Measurements from ENCODE around the gene KIAA1217. TPM values are rescaled to one million over a fixed set of nuclear protein-coding genes. Genes with fewer than 3 reads are reported as not detected.

Gene KIAA1217
- polyA plus RNA-seq, 1 of the 3 experiments (the other 2 are of a cell fraction), result 7.2 TPM

DNA sequence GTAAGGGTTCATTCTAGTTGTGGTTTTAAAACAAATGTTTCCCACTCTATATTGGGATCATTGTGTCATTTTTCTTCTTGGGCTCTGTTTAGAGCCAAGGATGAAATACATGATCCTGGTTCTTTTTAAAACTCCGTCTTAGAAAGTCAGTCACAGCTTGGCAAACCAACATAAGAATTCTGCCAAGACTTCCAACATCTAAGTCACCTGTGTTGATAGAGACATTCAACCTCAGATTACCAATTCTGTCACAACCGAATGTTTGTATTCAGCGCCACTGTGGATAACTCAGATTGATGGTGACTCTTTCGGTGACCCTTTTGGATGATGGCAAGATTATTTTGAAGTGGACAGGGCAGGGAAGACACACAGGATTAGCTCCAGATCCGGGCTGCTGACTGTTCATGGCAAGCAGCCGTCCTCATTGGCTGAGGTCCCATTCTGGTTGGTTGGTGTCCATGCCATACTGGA lies 259.4 kb downstream of the KIAA1217 start:
- ChIA-PET CTCF (no interaction called here), POLR2A (no interaction called here)
- Histone ChIP-seq H3K27me3 (ENCODE audit: insufficient read depth) (no peaks in the 10 kb centered on the region), H3K9me2 (no peaks in the 10 kb centered on the region), H2AFZ (ENCODE audit: low read depth) (no peak overlapping the region), H3K4me2 (peak overlapping the region; percentile 61), H3K4me3 (ENCODE audit: low read depth in 2 of 2, low read length in 1 of 2) (peak overlapping the region in 1 of 2 experiments; percentile 14; a peak in 1 of 4 replicates), H3K9ac (no peak overlapping the region), H3K4me1 (ENCODE audit: control insufficient read depth in 1 of 2, insufficient read depth in 2 of 2, low read depth in 1 of 2, low read length in 1 of 2) (peaks cover 24 to 28% of the 10 kb centered on the region in 2 experiments), H3K27ac (ENCODE audit: low read depth in 2 of 2, low read length in 1 of 2) (no peak overlapping the region), H3K36me3 (replicated peaks in 1 of 2; ENCODE audit: control insufficient read depth in 1 of 2, insufficient read depth in 2 of 2, low read length in 1 of 2) (peaks cover 0 to 2% of the 10 kb centered on the region in 2 experiments), H3K9me3 (no peaks in the 10 kb centered on the region), H4K20me1 (ENCODE audit: insufficient read depth) (no peaks in the 10 kb centered on the region), H3K79me2 (ENCODE audit: insufficient read depth) (peaks cover 16% of the 10 kb centered on the region; the same call in 1 of the 2 replicates), H3F3A (replicated peaks; ENCODE audit: insufficient read depth) (peaks cover 14% of the 10 kb centered on the region)
- 90% methylated on average over 6 of the region's 6 CpGs for WGBS (ENCODE audit: low lambda C conversion rate)
- DNase-seq, result no peak
- TF ChIP-seq SIN3A (IDR thresholded peaks at IDR 0.05; ENCODE audit: borderline replicate concordance, low read depth, low read length) (no peak), RAD21 (IDR thresholded peaks at IDR 0.05; ENCODE audit: low read length) (no peak), MXI1 (IDR thresholded peaks at IDR 0.05; ENCODE audit: low read depth, low read length) (no peak), RXRA (IDR thresholded peaks at IDR 0.05; ENCODE audit: borderline replicate concordance, low read depth) (no peak)
- TF ChIP-seq, protein P1, sequence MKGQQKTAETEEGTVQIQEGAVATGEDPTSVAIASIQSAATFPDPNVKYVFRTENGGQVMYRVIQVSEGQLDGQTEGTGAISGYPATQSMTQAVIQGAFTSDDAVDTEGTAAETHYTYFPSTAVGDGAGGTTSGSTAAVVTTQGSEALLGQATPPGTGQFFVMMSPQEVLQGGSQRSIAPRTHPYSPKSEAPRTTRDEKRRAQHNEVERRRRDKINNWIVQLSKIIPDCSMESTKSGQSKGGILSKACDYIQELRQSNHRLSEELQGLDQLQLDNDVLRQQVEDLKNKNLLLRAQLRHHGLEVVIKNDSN (IDR thresholded peaks at IDR 0.05; ENCODE audit: borderline replicate concordance, low read depth), result no peak
- TF ChIP-seq, protein P2, sequence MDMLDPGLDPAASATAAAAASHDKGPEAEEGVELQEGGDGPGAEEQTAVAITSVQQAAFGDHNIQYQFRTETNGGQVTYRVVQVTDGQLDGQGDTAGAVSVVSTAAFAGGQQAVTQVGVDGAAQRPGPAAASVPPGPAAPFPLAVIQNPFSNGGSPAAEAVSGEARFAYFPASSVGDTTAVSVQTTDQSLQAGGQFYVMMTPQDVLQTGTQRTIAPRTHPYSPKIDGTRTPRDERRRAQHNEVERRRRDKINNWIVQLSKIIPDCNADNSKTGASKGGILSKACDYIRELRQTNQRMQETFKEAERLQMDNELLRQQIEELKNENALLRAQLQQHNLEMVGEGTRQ (IDR thresholded peaks at IDR 0.05; ENCODE audit: borderline replicate concordance, low read depth, low read length), result no peak

DNA sequence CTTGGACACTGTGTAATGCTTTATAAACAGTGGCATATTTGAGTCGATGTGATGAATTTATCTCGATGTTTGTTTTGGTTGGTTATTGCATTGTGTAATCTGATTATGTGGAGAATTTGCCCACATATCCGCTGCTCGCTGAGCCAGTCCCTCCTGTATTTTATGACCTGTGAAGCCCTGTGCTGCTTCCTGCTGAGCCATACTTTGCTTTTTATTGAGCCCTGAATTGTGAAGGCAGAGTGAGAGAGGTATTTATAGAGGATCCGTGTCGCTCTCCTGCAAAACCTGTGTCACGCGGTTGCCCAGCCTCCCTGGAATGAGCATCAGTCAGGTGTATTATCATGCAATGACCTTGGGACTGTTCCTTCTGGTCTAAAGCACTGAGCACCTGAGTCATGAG lies 261.1 kb downstream of the KIAA1217 start:
- WGBS (ENCODE audit: low lambda C conversion rate), result 93% methylated on average over 8 of the region's 8 CpGs
- TF ChIP-seq MEF2A (IDR thresholded peaks at IDR 0.05; ENCODE audit: borderline replicate concordance, low read depth), result no peak
- H3K4me1 ChIP-seq (ENCODE audit: control insufficient read depth in 1 of 2, insufficient read depth in 2 of 2, low read depth in 1 of 2, low read length in 1 of 2), result peaks cover 11 to 13% of the 10 kb centered on the region in 2 experiments

DNA sequence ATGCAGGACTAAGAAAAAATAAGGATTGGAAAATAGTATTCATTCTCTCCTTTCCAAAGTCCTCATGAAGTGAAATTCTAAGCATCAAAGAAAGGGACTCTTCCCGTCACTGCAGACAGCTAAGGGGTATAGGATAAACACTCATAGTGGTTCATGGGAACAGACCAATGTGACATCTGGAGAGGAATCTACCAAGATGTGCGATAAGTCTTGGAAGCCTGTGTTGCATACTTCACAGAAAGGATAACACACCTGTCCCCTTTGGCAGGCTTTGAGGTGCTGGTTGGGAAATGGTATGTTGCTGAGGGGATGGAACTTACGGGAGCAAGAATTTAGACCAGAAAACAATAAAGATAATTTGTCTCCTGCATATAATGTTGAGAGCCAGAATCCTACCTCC lies 266.7 kb downstream of the KIAA1217 start:
- no peak for DNase-seq
- Histone ChIP-seq H3K4me1 (ENCODE audit: control insufficient read depth in 1 of 2, insufficient read depth in 2 of 2, low read depth in 1 of 2, low read length in 1 of 2) (no peaks in the 10 kb centered on the region), H3K36me3 (replicated peaks in 1 of 2; ENCODE audit: control insufficient read depth in 1 of 2, insufficient read depth in 2 of 2, low read length in 1 of 2) (peaks cover 3 to 13% of the 10 kb centered on the region in 2 experiments), H3K9me2 (no peaks in the 10 kb centered on the region), H4K20me1 (ENCODE audit: insufficient read depth) (no peaks in the 10 kb centered on the region), H3K4me2 (no peak overlapping the region), H3F3A (replicated peaks; ENCODE audit: insufficient read depth) (no peaks in the 10 kb centered on the region), H3K27ac (ENCODE audit: low read depth in 2 of 2, low read length in 1 of 2) (no peak overlapping the region), H3K9ac (no peak overlapping the region), H3K27me3 (ENCODE audit: insufficient read depth) (no peaks in the 10 kb centered on the region), H2AFZ (ENCODE audit: low read depth) (no peak overlapping the region), H3K79me2 (ENCODE audit: insufficient read depth) (no peaks in the 10 kb centered on the region), H3K9me3 (no peaks in the 10 kb centered on the region), H3K4me3 (ENCODE audit: low read depth in 2 of 2, low read length in 1 of 2) (no peak overlapping the region)
- no peak for TF ChIP-seq FOXM1 (IDR thresholded peaks at IDR 0.05; ENCODE audit: low read depth)
- no peak for TF ChIP-seq RCOR1 (IDR thresholded peaks at IDR 0.05; ENCODE audit: low read length)
- TF ChIP-seq, protein P2 (IDR thresholded peaks at IDR 0.05; ENCODE audit: borderline replicate concordance, low read depth, low read length), result no peak
- ChIA-PET CTCF (interaction anchor here (0.5 kb wide), 1 partner anchor 105 kb away, joined by 3 read pairs; no protein-coding TSS in a partner anchor), POLR2A (no interaction called here)
- WGBS (ENCODE audit: low lambda C conversion rate), result 96% methylated on average over 3 of the region's 3 CpGs

More for the DNA sequence above, 261.1 kb downstream of the KIAA1217 start:
- Histone ChIP-seq H3K4me2 (no peak overlapping the region), H3F3A (replicated peaks; ENCODE audit: insufficient read depth) (no peaks in the 10 kb centered on the region), H3K27ac (ENCODE audit: low read depth in 2 of 2, low read length in 1 of 2) (no peak overlapping the region), H3K79me2 (ENCODE audit: insufficient read depth) (peaks cover 16% of the 10 kb centered on the region; the same call in 1 of the 2 replicates), H3K36me3 (replicated peaks in 1 of 2; ENCODE audit: control insufficient read depth in 1 of 2, insufficient read depth in 2 of 2, low read length in 1 of 2) (peaks cover 3 to 8% of the 10 kb centered on the region in 2 experiments), H2AFZ (ENCODE audit: low read depth) (no peak overlapping the region), H3K27me3 (ENCODE audit: insufficient read depth) (no peaks in the 10 kb centered on the region), H3K9me3 (no peaks in the 10 kb centered on the region), H3K9ac (no peak overlapping the region), H4K20me1 (ENCODE audit: insufficient read depth) (no peaks in the 10 kb centered on the region), H3K4me3 (ENCODE audit: low read depth in 2 of 2, low read length in 1 of 2) (no peak overlapping the region), H3K9me2 (no peaks in the 10 kb centered on the region)
- DNase-seq, result no peak
- ChIA-PET POLR2A (no interaction called here), CTCF (no interaction called here)
